ENCODE measurements around the gene SLCO2A1. TPM values are rescaled to one million over a fixed set of nuclear protein-coding genes. Genes with fewer than 3 reads are reported as not detected.
A peak's percentile ranks its signal among the peaks of the same experiment; 100 is the strongest.

Gene SLCO2A1
- total RNA-seq, 1 donor from 2014 or later = 3.8 TPM

GRCh38 chr3:133910422-133910821 lies 119.3 kb downstream of the SLCO2A1 start:
- Mint-ChIP-seq H3K4me1 (ENCODE audit: unreplicated experiment) (no peaks in the 10 kb centered on the region), H3K9me3 (ENCODE audit: unreplicated experiment) (no peaks in the 10 kb centered on the region), H3K27ac (ENCODE audit: unreplicated experiment) (no peak overlapping the region), H3K36me3 (ENCODE audit: low read depth, unreplicated experiment) (no peaks in the 10 kb centered on the region), H3K27me3 (ENCODE audit: unreplicated experiment) (no peaks in the 10 kb centered on the region), H3K4me3 (ENCODE audit: unreplicated experiment) (no peak overlapping the region)
- DNase-seq (ENCODE audit: low spot score) = no peak
- no peak for TF ChIP-seq CTCF (IDR thresholded peaks at IDR 0.05; ENCODE audit: unreplicated experiment)

GRCh38 chr3:133905376-133905775 lies 124.3 kb downstream of the SLCO2A1 start:
- Mint-ChIP-seq H3K36me3 (ENCODE audit: low read depth, unreplicated experiment) (no peaks in the 10 kb centered on the region), H3K9me3 (ENCODE audit: unreplicated experiment) (no peaks in the 10 kb centered on the region), H3K27me3 (ENCODE audit: unreplicated experiment) (no peaks in the 10 kb centered on the region), H3K4me3 (ENCODE audit: unreplicated experiment) (no peak overlapping the region), H3K27ac (ENCODE audit: unreplicated experiment) (no peak overlapping the region), H3K4me1 (ENCODE audit: unreplicated experiment) (no peaks in the 10 kb centered on the region)
- DNase-seq (ENCODE audit: low spot score) = no peak
- no peak for TF ChIP-seq CTCF (IDR thresholded peaks at IDR 0.05; ENCODE audit: unreplicated experiment)

GRCh38 chr3:133901847-133902246 lies 127.9 kb downstream of the SLCO2A1 start:
- H3K9me3 Mint-ChIP-seq (ENCODE audit: unreplicated experiment) = no peaks in the 10 kb centered on the region
- H3K27me3 Mint-ChIP-seq (ENCODE audit: unreplicated experiment) = peaks cover 7% of the 10 kb centered on the region

GRCh38 chr3:133901083-133901482 lies 128.6 kb downstream of the SLCO2A1 start:
- peak; percentile 47 for TF ChIP-seq CTCF (IDR thresholded peaks at IDR 0.05; ENCODE audit: unreplicated experiment)
- Mint-ChIP-seq H3K27me3 (ENCODE audit: unreplicated experiment) (peaks cover 12% of the 10 kb centered on the region), H3K27ac (ENCODE audit: unreplicated experiment) (no peak overlapping the region), H3K36me3 (ENCODE audit: low read depth, unreplicated experiment) (no peaks in the 10 kb centered on the region), H3K9me3 (ENCODE audit: unreplicated experiment) (no peaks in the 10 kb centered on the region), H3K4me1 (ENCODE audit: unreplicated experiment) (peaks cover 3% of the 10 kb centered on the region), H3K4me3 (ENCODE audit: unreplicated experiment) (no peak overlapping the region)
- DNase-seq (ENCODE audit: low spot score) = peak; percentile 28

More at GRCh38 chr3:133901847-133902246, 127.9 kb downstream of the SLCO2A1 start:
- DNase-seq (ENCODE audit: low spot score) = no peak
- H3K36me3 Mint-ChIP-seq (ENCODE audit: low read depth, unreplicated experiment) = no peaks in the 10 kb centered on the region
- H3K27ac Mint-ChIP-seq (ENCODE audit: unreplicated experiment) = no peak overlapping the region
- peaks cover 1% of the 10 kb centered on the region for H3K4me1 Mint-ChIP-seq (ENCODE audit: unreplicated experiment)
- no peak for TF ChIP-seq CTCF (IDR thresholded peaks at IDR 0.05; ENCODE audit: unreplicated experiment)
- H3K4me3 Mint-ChIP-seq (ENCODE audit: unreplicated experiment) = no peak overlapping the region

GRCh38 chr3:133899311-133899710 lies 130.4 kb downstream of the SLCO2A1 start:
- H3K4me1 Mint-ChIP-seq (ENCODE audit: unreplicated experiment) = peaks cover 3% of the 10 kb centered on the region
- no peak for DNase-seq (ENCODE audit: low spot score)
- H3K36me3 Mint-ChIP-seq (ENCODE audit: low read depth, unreplicated experiment) = no peaks in the 10 kb centered on the region
- no peak overlapping the region for H3K27ac Mint-ChIP-seq (ENCODE audit: unreplicated experiment)
- H3K9me3 Mint-ChIP-seq (ENCODE audit: unreplicated experiment) = no peaks in the 10 kb centered on the region
- no peak overlapping the region for H3K4me3 Mint-ChIP-seq (ENCODE audit: unreplicated experiment)
- TF ChIP-seq CTCF (IDR thresholded peaks at IDR 0.05; ENCODE audit: unreplicated experiment) = no peak
- peaks cover 12% of the 10 kb centered on the region for H3K27me3 Mint-ChIP-seq (ENCODE audit: unreplicated experiment)

Measured in endothelial cell (in vitro differentiated cells).